Muscle of leg (tissue), 11 donors: Measurements from ENCODE around the gene TRIM47. TPM values are rescaled to one million over a fixed set of nuclear protein-coding genes. Genes with fewer than 3 reads are reported as not detected.

Experiments used
- DNase-seq: peaks from one replicate; pipeline ENCODE4 v3.0.0; 2013
- H3K27ac ChIP-seq: one replicate; pipeline ENCODE4 v1.5.1; 2013; ENCODE audit warnings: mild to moderate bottlenecking, low read length, control low read depth
- H3K27me3 ChIP-seq: one replicate; pipeline ENCODE4 v1.6.1; 2013; ENCODE audit warnings: low read length; ENCODE audit not compliant: control insufficient read depth, insufficient read depth
- H3K36me3 ChIP-seq: one replicate; pipeline ENCODE4 v1.6.1; 2013; ENCODE audit warnings: low read length; ENCODE audit not compliant: control insufficient read depth, insufficient read depth
- H3K4me1 ChIP-seq: one replicate; pipeline ENCODE4 v1.6.1; 2013; ENCODE audit warnings: low read length; ENCODE audit not compliant: control insufficient read depth, insufficient read depth
- H3K4me3 ChIP-seq: one replicate; pipeline ENCODE4 v1.5.1; 2013; ENCODE audit warnings: low read length, control low read depth
- H3K9me3 ChIP-seq: replicated peaks from 2 replicates; pipeline ENCODE4 v1.6.1; 2013; ENCODE audit warnings: low read depth, low read length; ENCODE audit not compliant: control insufficient read depth
- WGBS: methylation state at CpG from one replicate; pipeline ENCODE4 v1.1.5; 2013; ENCODE audit warnings: missing lambda C conversion rate; ENCODE audit not compliant: insufficient coverage; 5-methylcytosine and 5-hydroxymethylcytosine counted together
- polyA plus RNA-seq, 8 donors: library from polyadenylated mRNA; unstranded; fragments of 120-200 nt; gene quantifications; one replicate each; pipeline versions ENCODE4 v1.2.1 to v1.2.3, GENCODE V29; 2013; ENCODE audit warnings: inconsistent platforms in 1 of 8, low replicate concordance in 1 of 8; ENCODE audit not compliant: insufficient read length in 8 of 8, insufficient read depth in 1 of 8
- total RNA-seq: library from RNA; stranded (reverse); fragments of 120-200 nt; gene quantifications from one replicate; pipeline ENCODE4 v1.2.4, GENCODE V29; 2013

TRIM47 gene
- total and polyA plus RNA-seq, 9 donors = 22.1 to 29.7 (median 25.5) TPM

DNA sequence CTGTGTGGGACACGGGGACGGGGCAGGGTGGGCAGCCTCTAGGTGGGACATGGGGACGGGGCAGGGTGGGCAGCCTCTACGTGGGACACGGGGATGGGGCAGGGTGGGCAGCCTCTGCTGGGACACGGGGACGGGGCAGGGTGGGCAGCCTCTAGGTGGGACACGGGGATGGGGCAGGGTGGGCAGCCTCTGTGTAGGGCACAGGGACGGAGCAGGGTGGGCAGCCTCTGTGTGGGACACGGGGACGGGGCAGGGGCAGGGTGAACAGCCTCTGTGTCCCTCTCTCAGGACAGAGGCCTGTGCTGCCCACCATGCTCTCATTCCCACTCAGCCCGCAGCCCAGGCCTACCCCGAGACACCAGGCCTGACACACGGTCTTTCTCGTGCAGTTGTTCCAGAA, 43.2 kb upstream of the TRIM47 start:
- H3K4me1 ChIP-seq = peaks cover 40% of the 10 kb centered on the region
- H3K27ac ChIP-seq = no peak overlapping the region
- H3K4me3 ChIP-seq = no peak overlapping the region
- H3K27me3 ChIP-seq = no peaks in the 10 kb centered on the region
- 93% methylated on average over 11 of the region's 15 CpGs for WGBS
- no peak for DNase-seq
- peaks cover 49% of the 10 kb centered on the region for H3K36me3 ChIP-seq
- H3K9me3 ChIP-seq = no peaks in the 10 kb centered on the region

DNA sequence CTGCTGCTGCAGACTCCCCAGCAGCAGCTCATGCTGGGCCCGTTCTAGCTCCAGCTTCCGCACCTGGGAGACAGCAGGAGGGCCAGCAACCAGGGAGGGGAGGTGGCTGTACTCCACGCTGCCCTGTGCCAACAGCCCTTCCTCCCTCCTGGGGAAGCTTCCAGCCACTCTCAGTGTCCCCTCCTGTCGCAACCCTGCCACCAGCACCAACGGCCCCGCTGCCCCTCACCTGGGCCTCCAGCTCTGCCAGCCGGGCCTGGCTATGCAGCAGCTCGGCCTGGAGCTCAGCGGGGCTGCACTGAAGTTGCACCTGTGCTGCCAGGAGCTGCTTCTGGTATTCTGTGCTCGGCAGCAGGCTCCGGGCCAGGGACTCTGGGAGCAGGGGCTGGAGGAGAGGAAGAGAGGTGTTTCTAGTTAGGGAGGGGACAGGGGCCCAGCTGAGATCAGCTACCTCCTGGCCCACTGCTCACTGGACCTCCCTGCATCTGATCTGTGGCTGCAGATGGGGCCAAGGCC, 41.7 kb upstream of the TRIM47 start:
- H3K27ac ChIP-seq = peak overlapping the region; percentile 35
- WGBS = 60% methylated on average over 8 of the region's 11 CpGs
- H3K4me3 ChIP-seq = no peak overlapping the region
- H3K4me1 ChIP-seq = peaks cover 40% of the 10 kb centered on the region
- no peaks in the 10 kb centered on the region for H3K27me3 ChIP-seq
- no peaks in the 10 kb centered on the region for H3K9me3 ChIP-seq
- DNase-seq = no peak
- H3K36me3 ChIP-seq = peaks cover 38% of the 10 kb centered on the region

DNA sequence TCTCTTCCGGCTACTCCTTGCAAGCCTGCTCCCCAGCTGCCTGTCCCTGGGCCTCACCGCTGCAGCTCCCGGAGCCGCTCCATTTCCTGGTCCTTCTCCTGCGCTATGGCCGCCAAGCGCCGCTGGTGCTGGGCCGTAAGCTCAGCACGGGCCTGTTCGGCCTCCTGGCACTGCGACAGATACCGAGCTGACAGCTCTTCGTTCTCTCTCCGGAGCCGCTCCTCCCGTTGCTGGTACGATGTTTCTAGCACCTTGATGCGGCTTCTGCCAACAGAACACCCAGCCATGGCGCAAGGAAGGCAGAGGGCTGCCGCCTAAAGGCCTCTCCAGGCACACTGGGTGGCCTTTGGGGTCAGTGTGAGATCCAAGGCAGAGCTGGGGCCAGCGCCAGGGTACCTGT, 41.2 kb upstream of the TRIM47 start:
- DNase-seq = no peak
- no peaks in the 10 kb centered on the region for H3K27me3 ChIP-seq
- WGBS = 82% methylated on average over 22 of the region's 22 CpGs
- peaks cover 39% of the 10 kb centered on the region for H3K36me3 ChIP-seq
- H3K4me1 ChIP-seq = peaks cover 40% of the 10 kb centered on the region
- H3K4me3 ChIP-seq = no peak overlapping the region
- H3K9me3 ChIP-seq = no peaks in the 10 kb centered on the region
- no peak overlapping the region for H3K27ac ChIP-seq

DNA sequence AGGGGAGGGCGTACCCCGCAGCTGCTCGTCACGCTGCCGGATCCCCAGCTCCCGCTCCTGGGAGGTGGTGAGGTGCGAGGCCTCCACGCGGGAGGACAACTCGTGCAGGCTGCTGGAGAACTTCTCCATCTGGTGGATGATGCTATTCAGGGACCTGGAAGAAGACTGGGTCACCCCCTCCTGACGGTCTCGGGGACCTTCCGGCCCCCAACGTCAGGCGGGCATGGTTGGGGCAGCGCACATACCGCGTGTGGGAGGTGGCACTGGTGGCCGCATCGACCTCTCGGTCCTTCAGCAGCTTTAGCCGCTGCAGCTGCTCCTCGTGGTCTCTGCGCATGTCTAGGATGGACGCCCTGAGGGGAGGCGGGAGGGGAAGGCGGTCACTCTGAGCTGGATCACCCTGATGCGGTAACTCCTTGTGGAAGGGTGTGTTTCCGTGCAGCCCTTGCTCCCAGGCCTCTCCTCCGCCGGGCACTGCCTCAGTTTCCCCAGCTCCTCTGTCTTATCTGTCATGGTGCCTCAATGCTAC, 39.6 kb upstream of the TRIM47 start:
- H3K4me1 ChIP-seq = peaks cover 35% of the 10 kb centered on the region
- 86% methylated on average over 23 of the region's 31 CpGs for WGBS
- peaks cover 39% of the 10 kb centered on the region for H3K36me3 ChIP-seq
- no peaks in the 10 kb centered on the region for H3K27me3 ChIP-seq
- no peaks in the 10 kb centered on the region for H3K9me3 ChIP-seq
- no peak overlapping the region for H3K4me3 ChIP-seq
- peak overlapping the region; percentile 62 for H3K27ac ChIP-seq
- no peak for DNase-seq

DNA sequence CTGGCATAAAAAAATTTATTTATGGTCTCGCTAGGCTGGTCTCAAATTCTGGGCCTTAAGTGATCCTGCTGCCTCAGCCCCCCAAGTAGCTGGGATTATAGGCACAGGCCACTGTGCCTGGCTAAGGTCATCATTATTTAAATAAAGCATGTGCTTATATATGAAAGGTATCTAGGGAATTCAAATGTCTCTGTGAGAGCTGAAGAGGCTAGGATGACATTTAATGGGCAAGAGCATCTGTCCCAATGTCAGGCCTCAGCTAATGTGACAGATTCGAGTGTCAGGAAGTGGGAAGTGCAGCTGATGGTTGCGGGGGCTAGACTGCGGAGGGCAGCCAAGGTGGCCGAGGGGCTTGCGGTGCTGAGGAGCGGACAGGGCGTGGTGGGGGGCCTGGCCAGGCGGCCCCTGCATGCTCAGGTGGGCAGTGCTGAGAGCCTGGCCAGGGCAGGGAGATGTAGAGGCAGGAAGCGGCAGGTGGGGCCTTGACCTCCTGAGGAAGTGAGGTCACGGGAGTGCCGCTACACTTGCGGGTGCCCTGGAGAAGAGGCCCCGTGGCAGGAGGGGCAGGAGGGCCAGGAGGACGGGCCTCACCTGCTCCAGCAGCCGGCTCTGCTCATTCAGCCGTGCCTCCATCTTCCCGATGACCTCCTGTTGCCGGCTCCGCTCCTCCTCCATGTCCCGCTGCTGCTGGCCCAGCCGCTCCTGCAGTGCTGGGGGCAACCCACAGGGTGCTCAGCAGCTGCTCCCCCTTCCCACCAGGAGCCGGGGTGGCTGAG, 38.9 kb upstream of the TRIM47 start:
- 79% methylated on average over 15 of the region's 23 CpGs for WGBS
- peaks cover 31% of the 10 kb centered on the region for H3K4me1 ChIP-seq
- H3K27me3 ChIP-seq = no peaks in the 10 kb centered on the region
- H3K27ac ChIP-seq = peak overlapping the region; percentile 62
- H3K9me3 ChIP-seq = no peaks in the 10 kb centered on the region
- H3K4me3 ChIP-seq = no peak overlapping the region
- peak; percentile 65 for DNase-seq
- H3K36me3 ChIP-seq = peaks cover 36% of the 10 kb centered on the region

DNA sequence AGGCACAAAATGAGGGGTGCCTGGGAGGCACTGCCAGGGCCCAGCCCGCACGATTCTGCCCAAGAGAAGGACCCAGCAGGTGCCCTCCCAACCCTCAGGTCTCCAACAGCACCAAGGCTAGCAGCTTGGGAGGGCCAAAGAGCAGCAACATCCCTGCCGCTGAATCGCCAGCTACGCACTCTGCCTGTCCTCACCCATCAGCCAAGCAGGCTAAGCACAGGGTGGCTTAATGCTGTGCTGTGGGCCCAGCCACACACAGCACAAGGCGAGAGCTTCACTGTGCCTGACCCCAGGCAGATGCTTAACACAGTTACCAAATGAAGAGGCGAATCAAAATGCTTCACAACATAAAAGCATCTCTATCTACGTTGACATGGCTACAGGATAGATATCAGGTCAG, 36.9 kb upstream of the TRIM47 start:
- peaks cover 41% of the 10 kb centered on the region for H3K36me3 ChIP-seq

DNA sequence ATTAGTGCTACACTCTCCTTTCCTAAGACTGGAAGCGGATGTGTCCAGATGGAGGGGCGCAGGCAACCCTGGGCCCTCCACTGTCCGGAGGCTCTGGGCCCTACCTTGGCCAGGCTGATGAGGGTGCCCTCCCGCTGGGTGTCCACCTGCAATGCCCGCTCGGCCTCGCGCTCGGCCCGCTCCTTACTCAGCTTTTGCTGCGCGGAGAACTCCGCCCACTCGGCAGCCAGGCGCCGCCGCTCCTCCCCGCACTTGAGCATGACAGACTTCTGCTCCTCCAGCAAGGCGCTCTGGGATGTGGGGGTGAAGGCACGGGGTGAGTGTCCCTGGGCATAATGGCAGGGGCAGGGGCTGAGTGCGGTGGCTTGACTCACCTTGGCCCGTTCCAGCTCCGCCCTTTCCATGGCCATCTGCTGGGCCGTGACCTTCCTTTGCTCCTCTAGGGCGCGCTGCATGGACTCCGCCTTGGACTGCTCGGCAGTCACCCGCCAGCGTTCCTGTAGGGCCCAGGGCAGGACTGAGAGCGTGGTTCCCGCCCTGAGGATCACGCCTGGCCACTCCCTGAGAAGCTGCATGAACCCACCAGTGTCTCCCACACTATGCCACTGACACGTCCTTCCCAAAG, 36.4 kb upstream of the TRIM47 start:
- Histone ChIP-seq H3K4me1 (peaks cover 29% of the 10 kb centered on the region), H3K4me3 (no peak overlapping the region), H3K27ac (no peak overlapping the region), H3K36me3 (peaks cover 40% of the 10 kb centered on the region), H3K27me3 (no peaks in the 10 kb centered on the region), H3K9me3 (no peaks in the 10 kb centered on the region)
- DNase-seq = no peak
- WGBS = 88% methylated on average over 29 of the region's 34 CpGs

More for the DNA sequence above, 36.9 kb upstream of the TRIM47 start:
- Histone ChIP-seq H3K27me3 (no peaks in the 10 kb centered on the region), H3K9me3 (no peaks in the 10 kb centered on the region), H3K4me3 (no peak overlapping the region), H3K4me1 (peaks cover 29% of the 10 kb centered on the region), H3K27ac (no peak overlapping the region)
- 95% methylated on average over 4 of the region's 8 CpGs for WGBS
- DNase-seq = no peak

DNA sequence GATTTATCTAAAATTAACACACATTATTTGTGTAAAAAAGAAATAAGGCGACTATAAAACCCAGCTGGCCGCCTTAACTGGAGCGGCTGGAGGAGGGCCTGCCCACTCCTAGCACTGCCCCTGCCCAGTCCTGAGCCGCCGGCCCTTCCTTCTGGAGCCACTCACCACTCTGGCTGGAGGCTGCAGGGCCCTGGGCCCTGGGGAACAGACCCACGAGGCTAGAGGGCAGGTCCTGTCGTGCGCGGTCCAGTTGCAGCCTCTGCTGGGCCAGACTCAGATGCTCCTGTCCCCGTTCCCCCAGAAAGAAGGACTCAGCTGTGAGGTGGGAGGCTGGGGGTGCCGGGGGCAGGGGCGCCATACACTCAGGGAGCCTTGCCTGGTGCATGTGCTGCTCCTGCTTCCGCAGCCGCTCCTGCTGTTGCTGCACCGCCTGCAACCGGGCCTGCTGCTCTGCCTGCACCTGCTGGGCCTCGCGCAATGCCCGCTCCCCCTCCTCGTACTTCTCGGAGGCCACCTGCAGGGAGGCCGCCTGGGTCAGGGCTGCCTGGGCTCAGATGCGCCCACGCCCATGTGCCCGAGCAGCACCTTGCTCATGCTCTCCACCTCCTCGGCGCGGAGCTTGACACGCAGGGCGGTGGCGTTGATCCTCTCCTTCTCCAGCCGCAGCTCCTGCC, 35.3 kb upstream of the TRIM47 start:
- peaks cover 24% of the 10 kb centered on the region for H3K4me1 ChIP-seq
- WGBS = 89% methylated on average over 31 of the region's 32 CpGs
- no peak overlapping the region for H3K4me3 ChIP-seq
- no peak overlapping the region for H3K27ac ChIP-seq
- DNase-seq = no peak
- H3K9me3 ChIP-seq = no peaks in the 10 kb centered on the region
- H3K27me3 ChIP-seq = no peaks in the 10 kb centered on the region
- H3K36me3 ChIP-seq = peaks cover 32% of the 10 kb centered on the region

DNA sequence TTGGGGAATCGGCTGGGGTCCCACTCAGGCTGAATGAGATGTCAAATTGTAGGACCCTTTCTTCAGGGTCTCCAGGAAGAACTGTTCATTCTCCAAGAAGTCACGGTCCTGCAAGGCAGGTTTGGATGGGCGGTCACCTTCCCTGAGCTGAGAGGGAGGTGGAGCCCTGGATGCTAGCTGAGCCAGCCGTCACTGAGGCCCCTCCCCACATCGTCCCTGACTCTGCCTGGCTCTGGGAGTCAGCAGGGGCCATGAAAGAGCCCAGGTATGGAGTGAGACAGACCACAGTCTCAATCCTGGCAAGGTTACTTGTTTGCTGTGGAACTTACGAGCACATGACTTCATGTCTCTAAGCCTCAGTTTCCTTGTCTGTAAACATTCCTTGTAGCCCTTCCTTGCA, 32.3 kb upstream of the TRIM47 start:
- Histone ChIP-seq H3K27me3 (no peaks in the 10 kb centered on the region), H3K9me3 (no peaks in the 10 kb centered on the region), H3K4me3 (no peak overlapping the region), H3K27ac (no peak overlapping the region), H3K36me3 (peaks cover 25% of the 10 kb centered on the region), H3K4me1 (peaks cover 16% of the 10 kb centered on the region)
- no peak for DNase-seq
- WGBS = 100% methylated on average over 1 of the region's 6 CpGs

DNA sequence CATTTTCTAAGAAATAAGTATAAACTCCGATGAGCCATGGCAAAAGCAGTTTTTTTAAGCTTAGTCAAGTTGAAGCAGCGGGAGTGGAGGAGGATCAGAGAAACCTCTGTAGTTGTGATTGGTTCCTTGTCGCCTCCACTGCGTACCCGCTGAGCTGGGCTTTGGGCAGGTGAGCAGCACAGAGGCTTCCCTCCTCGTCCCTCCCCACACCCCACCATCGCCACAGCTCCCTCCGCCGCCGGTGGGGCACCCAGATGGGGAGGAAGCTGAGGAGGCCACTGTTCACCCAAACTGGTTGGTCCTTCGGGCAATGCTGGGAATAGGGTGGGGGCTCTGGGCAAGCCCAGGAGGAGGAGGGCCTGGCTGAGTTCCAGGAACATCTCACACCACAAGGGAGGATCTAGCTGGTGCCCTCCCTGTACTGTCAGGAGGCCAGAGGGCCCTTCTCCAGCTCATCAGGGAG, 31.5 kb upstream of the TRIM47 start:
- Histone ChIP-seq H3K4me1 (peaks cover 22% of the 10 kb centered on the region), H3K27me3 (no peaks in the 10 kb centered on the region), H3K27ac (no peak overlapping the region), H3K9me3 (no peaks in the 10 kb centered on the region), H3K4me3 (no peak overlapping the region), H3K36me3 (peaks cover 20% of the 10 kb centered on the region)
- no peak for DNase-seq
- WGBS = no CpG with 5 or more reads among the region's 11 CpGs
